BLaER1 (cell line): ENCODE results near the gene PTPRO.

Experiments used
- H3K27ac ChIP-seq: shearing (Covaris generic); formaldehyde crosslinking; 2 replicates; pipeline ENCODE4 v1.8.1; 2022
- H3K27me3 ChIP-seq: shearing (Covaris generic); formaldehyde crosslinking; 2 replicates; pipeline ENCODE4 v1.8.1; 2022
- H3K36me3 ChIP-seq: shearing (Covaris generic); formaldehyde crosslinking; 2 replicates; pipeline ENCODE4 v1.8.1; 2022
- H3K4me1 ChIP-seq: shearing (Covaris generic); formaldehyde crosslinking; 2 replicates; pipeline ENCODE4 v1.8.1; 2022
- H3K4me2 ChIP-seq: shearing (Covaris generic); formaldehyde crosslinking; 2 replicates; pipeline ENCODE4 v1.8.1; 2022
- H3K4me3 ChIP-seq: shearing (Covaris generic); formaldehyde crosslinking; 2 replicates; pipeline ENCODE4 v1.8.1; 2022
- H3K9ac ChIP-seq: shearing (Covaris generic); formaldehyde crosslinking; 2 replicates; pipeline ENCODE4 v1.8.1; 2022
- H3K9me3 ChIP-seq: shearing (Covaris generic); formaldehyde crosslinking; 2 replicates; pipeline ENCODE4 v1.8.1; 2022
- H4K20me1 ChIP-seq: shearing (Covaris generic); formaldehyde crosslinking; 2 replicates; pipeline ENCODE4 v1.8.1; 2022
- Cebpa-rat ChIP-seq: shearing (Covaris generic); IDR thresholded peaks from 2 replicates; pipeline ENCODE4 v1.8.1; 2022

Gene PTPRO

GRCh38 chr12:15304296-15304695, 18.0 kb upstream of the PTPRO start:
- Histone ChIP-seq H3K4me2 (no peak overlapping the region), H3K4me1 (no peaks in the 10 kb centered on the region), H3K9ac (no peak overlapping the region), H3K27ac (no peak overlapping the region), H4K20me1 (no peaks in the 10 kb centered on the region), H3K4me3 (no peak overlapping the region), H3K9me3 (peaks cover 16% of the 10 kb centered on the region), H3K27me3 (no peaks in the 10 kb centered on the region), H3K36me3 (no peaks in the 10 kb centered on the region)
- TF ChIP-seq Cebpa-rat: no peak

GRCh38 chr12:15306605-15307004, 15.7 kb upstream of the PTPRO start:
- H4K20me1 ChIP-seq: no peaks in the 10 kb centered on the region
- no peak overlapping the region for H3K4me2 ChIP-seq
- H3K9me3 ChIP-seq: no peaks in the 10 kb centered on the region
- no peaks in the 10 kb centered on the region for H3K27me3 ChIP-seq
- no peaks in the 10 kb centered on the region for H3K36me3 ChIP-seq
- H3K9ac ChIP-seq: no peak overlapping the region
- no peak for TF ChIP-seq Cebpa-rat
- no peak overlapping the region for H3K27ac ChIP-seq
- H3K4me1 ChIP-seq: no peaks in the 10 kb centered on the region
- H3K4me3 ChIP-seq: no peak overlapping the region

- Histone ChIP-seq H4K20me1 (no peaks in the 10 kb centered on the region), H3K4me1 (no peaks in the 10 kb centered on the region), H3K27me3 (no peaks in the 10 kb centered on the region), H3K9ac (no peak overlapping the region), H3K4me2 (no peak overlapping the region), H3K36me3 (no peaks in the 10 kb centered on the region), H3K4me3 (no peak overlapping the region), H3K9me3 (no peaks in the 10 kb centered on the region), H3K27ac (no peak overlapping the region)
- no peak for TF ChIP-seq Cebpa-rat
Observed at GRCh38 chr12:15307079-15307478, 15.2 kb upstream of the PTPRO start.

DNA sequence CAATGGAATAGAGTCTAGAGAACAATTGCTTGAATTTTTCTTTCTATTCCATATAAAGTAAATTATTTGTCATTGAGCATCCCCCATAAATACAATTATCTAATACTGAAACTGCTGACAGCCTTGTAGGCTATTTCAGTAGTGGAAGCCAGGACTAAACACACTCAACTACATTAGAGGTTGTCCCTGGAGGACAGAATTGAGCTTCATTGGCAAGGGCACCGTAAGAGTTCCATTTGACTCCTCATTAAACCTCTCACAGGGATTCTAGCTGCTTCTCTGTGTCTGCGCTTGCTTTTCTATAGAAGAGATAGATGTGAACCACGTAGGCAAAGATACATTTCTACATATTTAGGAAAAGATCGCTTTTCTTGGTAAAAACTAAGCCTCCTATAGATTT, 3.5 kb upstream of the PTPRO start:
- Histone ChIP-seq H3K9ac (no peak overlapping the region), H4K20me1 (no peaks in the 10 kb centered on the region), H3K27me3 (peaks cover 21% of the 10 kb centered on the region), H3K4me1 (no peaks in the 10 kb centered on the region), H3K36me3 (no peaks in the 10 kb centered on the region), H3K4me3 (no peak overlapping the region), H3K4me2 (no peak overlapping the region), H3K27ac (no peak overlapping the region), H3K9me3 (no peaks in the 10 kb centered on the region)
- TF ChIP-seq Cebpa-rat: no peak

GRCh38 chr12:15320881-15321280, 1.4 kb upstream of the PTPRO start:
- Histone ChIP-seq H3K9me3 (no peaks in the 10 kb centered on the region), H3K9ac (no peak overlapping the region), H3K4me3 (no peak overlapping the region), H3K4me2 (no peak overlapping the region), H3K27ac (no peak overlapping the region), H4K20me1 (no peaks in the 10 kb centered on the region), H3K4me1 (no peaks in the 10 kb centered on the region), H3K27me3 (peaks cover 21% of the 10 kb centered on the region), H3K36me3 (no peaks in the 10 kb centered on the region)
- no peak for TF ChIP-seq Cebpa-rat

GRCh38 chr12:15323480-15323879, 1.2 kb downstream of the PTPRO start:
- TF ChIP-seq Cebpa-rat: no peak
- H3K36me3 ChIP-seq: no peaks in the 10 kb centered on the region
- H3K4me1 ChIP-seq: no peaks in the 10 kb centered on the region
- no peaks in the 10 kb centered on the region for H3K9me3 ChIP-seq
- no peak overlapping the region for H3K9ac ChIP-seq
- H3K4me3 ChIP-seq: peak overlapping the region; percentile 61
- peaks cover 21% of the 10 kb centered on the region for H3K27me3 ChIP-seq
- no peaks in the 10 kb centered on the region for H4K20me1 ChIP-seq
- H3K4me2 ChIP-seq: peak overlapping the region; percentile 82
- H3K27ac ChIP-seq: no peak overlapping the region

DNA sequence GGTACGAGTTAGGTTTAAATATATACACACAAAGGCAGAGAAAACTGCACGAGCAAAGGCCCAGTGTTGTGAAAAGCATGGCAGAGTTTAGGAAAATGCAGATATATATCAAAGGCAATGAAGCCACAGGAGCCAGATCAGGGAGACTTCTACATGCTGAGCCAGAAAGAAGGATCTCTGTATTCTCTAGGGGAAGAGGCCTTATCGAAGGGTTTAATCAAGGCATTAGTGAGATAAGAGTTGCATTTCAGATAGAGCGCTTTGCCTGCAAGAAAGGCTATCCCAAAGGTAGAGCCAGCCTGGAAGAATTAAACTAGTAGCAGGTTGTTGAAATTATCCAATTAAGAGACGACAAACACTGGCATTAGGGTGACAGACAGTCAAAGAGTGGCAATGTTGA, 7.6 kb downstream of the PTPRO start:
- H3K4me3 ChIP-seq: no peak overlapping the region
- H4K20me1 ChIP-seq: no peaks in the 10 kb centered on the region
- H3K36me3 ChIP-seq: no peaks in the 10 kb centered on the region
- H3K9me3 ChIP-seq: no peaks in the 10 kb centered on the region
- H3K4me2 ChIP-seq: no peak overlapping the region
- TF ChIP-seq Cebpa-rat: no peak
- H3K9ac ChIP-seq: no peak overlapping the region
- H3K27ac ChIP-seq: no peak overlapping the region
- H3K27me3 ChIP-seq: no peaks in the 10 kb centered on the region
- H3K4me1 ChIP-seq: no peaks in the 10 kb centered on the region

- Histone ChIP-seq H3K4me3 (no peak overlapping the region), H3K9me3 (no peaks in the 10 kb centered on the region), H3K4me2 (no peak overlapping the region), H3K27me3 (no peaks in the 10 kb centered on the region), H3K36me3 (no peaks in the 10 kb centered on the region), H3K9ac (no peak overlapping the region), H3K27ac (no peak overlapping the region), H4K20me1 (no peaks in the 10 kb centered on the region), H3K4me1 (no peaks in the 10 kb centered on the region)
- no peak for TF ChIP-seq Cebpa-rat
Observed at GRCh38 chr12:15334225-15334624, 11.9 kb downstream of the PTPRO start.

DNA sequence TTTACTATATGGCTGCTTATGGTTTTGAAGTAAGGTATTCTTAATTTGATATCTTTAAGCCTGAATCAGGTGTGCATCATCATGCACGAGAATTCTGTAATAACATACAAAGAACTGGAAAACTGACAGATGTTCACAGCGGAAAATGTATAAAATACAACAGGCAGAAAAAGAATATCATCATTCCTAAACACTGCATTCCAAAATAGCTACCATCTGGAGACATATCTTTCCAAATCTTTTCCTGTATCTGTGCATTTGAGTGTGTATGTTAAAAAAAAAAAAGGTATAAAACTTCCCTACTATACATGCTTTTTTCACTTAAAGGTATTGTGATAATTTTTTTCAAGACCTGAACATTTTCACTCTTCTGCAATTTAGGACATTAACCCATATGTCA, 13.7 kb downstream of the PTPRO start:
- Histone ChIP-seq H3K4me1 (peaks cover 5% of the 10 kb centered on the region; the same call in 1 of the 2 replicates), H3K4me3 (no peak overlapping the region), H3K9me3 (no peaks in the 10 kb centered on the region), H3K36me3 (no peaks in the 10 kb centered on the region), H4K20me1 (no peaks in the 10 kb centered on the region), H3K9ac (no peak overlapping the region), H3K27ac (no peak overlapping the region), H3K27me3 (no peaks in the 10 kb centered on the region), H3K4me2 (no peak overlapping the region)
- no peak for TF ChIP-seq Cebpa-rat

DNA sequence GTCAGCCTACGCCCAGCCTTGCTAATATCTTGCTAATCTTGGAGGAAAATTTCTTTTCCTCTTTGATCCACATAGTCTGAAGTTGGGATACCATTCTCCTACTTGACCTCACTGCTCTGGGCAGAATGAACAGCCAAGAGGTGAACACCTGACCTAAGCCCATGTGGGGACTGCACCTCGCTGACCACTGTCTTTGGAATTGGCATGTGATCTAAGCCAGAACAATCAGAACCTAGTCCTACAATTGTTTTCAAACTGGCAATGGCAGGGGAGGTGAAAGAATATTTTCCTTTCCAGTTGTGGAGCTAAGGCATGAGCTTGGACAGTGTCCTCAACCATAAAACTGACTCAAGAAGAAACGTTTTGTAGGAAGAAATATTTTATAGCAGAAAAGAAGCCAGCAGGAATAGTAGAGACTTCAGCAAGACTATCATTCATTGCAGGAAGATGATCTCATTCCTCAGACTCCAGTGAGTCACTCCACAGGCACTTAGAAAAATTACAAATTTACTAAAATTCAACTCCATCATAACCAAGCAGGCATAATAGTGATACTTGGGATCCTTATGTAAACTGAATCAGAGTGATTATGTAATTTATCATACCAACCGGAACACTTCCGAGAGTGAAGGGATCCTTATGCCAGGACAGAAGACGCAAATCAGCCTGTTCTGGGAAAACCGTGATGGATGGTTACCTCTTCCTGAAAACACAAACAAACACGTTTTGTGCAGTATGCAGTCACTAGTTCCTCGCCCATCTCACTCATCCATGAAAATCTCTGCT, 14.7 kb downstream of the PTPRO start:
- no peaks in the 10 kb centered on the region for H3K36me3 ChIP-seq
- H3K9ac ChIP-seq: no peak overlapping the region
- H3K4me1 ChIP-seq: peaks cover 5% of the 10 kb centered on the region; the same call in 1 of the 2 replicates
- H3K4me2 ChIP-seq: no peak overlapping the region
- no peaks in the 10 kb centered on the region for H3K27me3 ChIP-seq
- no peaks in the 10 kb centered on the region for H4K20me1 ChIP-seq
- TF ChIP-seq Cebpa-rat: no peak
- no peaks in the 10 kb centered on the region for H3K9me3 ChIP-seq
- no peak overlapping the region for H3K27ac ChIP-seq
- H3K4me3 ChIP-seq: no peak overlapping the region
